CD4-positive, CD25-positive, alpha-beta regulatory T cell (primary cell): ENCODE measurements around the gene PTTG1IP. TPM values are rescaled to one million over a fixed set of nuclear protein-coding genes. Genes with fewer than 3 reads are reported as not detected.

Experiments
- ATAC-seq, 2 donors: fragments of 150-1000 bp; cut with Tn5 transposase; one replicate each; pipeline ENCODE4 v1.10.0; 2021; ENCODE audit warnings: low read depth in 2 of 2, moderate number of reproducible peaks in 2 of 2, moderate library complexity in 1 of 2
- DNase-seq, 3 donors: peaks; one replicate each; pipeline versions ENCODE4 v3.0.0 to v3.0.0-alpha.2; 2012 to 2022; ENCODE audit warnings: mixed read lengths in 1 of 3
- H3K27ac ChIP-seq: one replicate; pipeline ENCODE4 v1.7.0; 2013; ENCODE audit warnings: mild to moderate bottlenecking, low read length; ENCODE audit not compliant: insufficient read depth, poor library complexity, severe bottlenecking
- H3K27me3 ChIP-seq: one replicate; pipeline ENCODE4 v1.7.0; 2013; ENCODE audit warnings: low read length; ENCODE audit not compliant: control insufficient read depth, insufficient read depth
- H3K36me3 ChIP-seq: one replicate; pipeline ENCODE4 v1.7.0; 2013; ENCODE audit warnings: mild to moderate bottlenecking, low read length, moderate library complexity; ENCODE audit not compliant: control insufficient read depth, insufficient read depth
- H3K4me1 ChIP-seq: 2 replicates; pipeline ENCODE4 v1.7.0; 2013; ENCODE audit warnings: mild to moderate bottlenecking, low read length; ENCODE audit not compliant: insufficient read depth, control insufficient read depth, poor library complexity, severe bottlenecking
- H3K4me3 ChIP-seq: one replicate; pipeline ENCODE4 v1.7.0; 2013; ENCODE audit warnings: low read depth, mild to moderate bottlenecking, low read length, moderate library complexity
- H3K9me3 ChIP-seq, 2 experiments: 1 replicate in 1 of 2; 2 replicates in 1 of 2; pipeline ENCODE4 v1.7.0; 2013; ENCODE audit warnings: low read length in 2 of 2, mild to moderate bottlenecking in 1 of 2, moderate library complexity in 1 of 2; ENCODE audit not compliant: control insufficient read depth in 2 of 2
- H3K27ac Mint-ChIP-seq, 3 donors: one replicate each; pipeline ENCODE4 v1.8.0; 2020 to 2022; ENCODE audit warnings: mild to moderate bottlenecking in 3 of 3, mixed read lengths in 3 of 3, moderate library complexity in 2 of 3
- H3K27me3 Mint-ChIP-seq: one replicate; pipeline ENCODE4 v1.8.0; 2022; ENCODE audit warnings: mild to moderate bottlenecking, mixed read lengths
- H3K36me3 Mint-ChIP-seq: one replicate; pipeline ENCODE4 v1.8.0; 2020; ENCODE audit warnings: mixed read lengths
- H3K4me1 Mint-ChIP-seq, 4 donors: one replicate each; pipeline ENCODE4 v1.8.0; 2020 to 2022; ENCODE audit warnings: mixed read lengths in 4 of 4, mild to moderate bottlenecking in 1 of 4
- H3K4me3 Mint-ChIP-seq, 4 donors: one replicate each; pipeline ENCODE4 v1.8.0; 2020 to 2022; ENCODE audit warnings: mild to moderate bottlenecking in 4 of 4, mixed read lengths in 4 of 4, moderate library complexity in 3 of 4
- H3K9me3 Mint-ChIP-seq, 7 donors: one replicate each; pipeline ENCODE4 v1.8.0; 2020 to 2022; ENCODE audit warnings: mixed read lengths in 7 of 7, mild to moderate bottlenecking in 3 of 7, moderate library complexity in 2 of 7
- polyA plus RNA-seq, 4 donors: library from polyadenylated mRNA; unstranded; fragments of 300-500 nt; fragmentation: Illumina TruSeq; gene quantifications; one replicate each; pipeline ENCODE4 v1.2.3, GENCODE V29; 2021
- total RNA-seq: library from RNA; stranded (reverse); gene quantifications from one replicate; pipeline ENCODE4 v1.2.3, GENCODE V29; 2022

The PTTG1IP gene
- total and polyA plus RNA-seq, 5 donors from 2014 or later = 78.5 to 100 (median 95.6) TPM

DNA sequence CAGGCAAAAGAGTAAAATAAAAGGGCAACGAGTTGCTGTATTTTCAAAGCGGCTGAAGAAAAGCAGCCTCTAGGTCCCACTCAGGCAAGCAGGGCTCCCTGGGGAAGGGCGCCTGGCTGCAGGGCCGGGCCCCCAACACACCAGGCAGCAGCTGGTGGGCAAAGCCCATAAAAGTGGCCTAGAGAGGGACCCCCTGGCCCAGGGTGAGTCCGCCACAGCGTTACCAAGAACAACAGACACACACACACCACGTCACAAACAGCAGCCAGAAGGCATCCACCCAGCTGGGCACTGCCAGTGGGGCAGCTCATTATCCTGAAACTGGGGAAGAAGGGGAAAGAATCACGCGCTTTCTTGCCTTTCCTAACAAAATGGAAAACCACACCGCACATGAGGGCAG lies 60.3 kb downstream of the PTTG1IP start:
- ATAC-seq (no peak), DNase-seq (no peak)
- no peak overlapping the region for H3K27ac Mint-ChIP-seq
- Histone ChIP-seq H3K27me3 (no peaks in the 10 kb centered on the region), H3K4me1 (peaks cover 12% of the 10 kb centered on the region), H3K4me3 (no peak overlapping the region), H3K9me3 (no peaks in the 10 kb centered on the region), H3K36me3 (peaks cover 31% of the 10 kb centered on the region), H3K27ac (no peak overlapping the region)
- peaks cover 21% of the 10 kb centered on the region for H3K36me3 Mint-ChIP-seq
- no peaks in the 10 kb centered on the region for H3K27me3 Mint-ChIP-seq
- H3K4me1 Mint-ChIP-seq = peaks cover 0 to 33% (median 16%) of the 10 kb centered on the region in 4 donors
- peak overlapping the region in 2 of 4 donors; percentile 51 to 73 for H3K4me3 Mint-ChIP-seq
- peaks cover 0 to 2% (median 0%) of the 10 kb centered on the region in 7 donors for H3K9me3 Mint-ChIP-seq

DNA sequence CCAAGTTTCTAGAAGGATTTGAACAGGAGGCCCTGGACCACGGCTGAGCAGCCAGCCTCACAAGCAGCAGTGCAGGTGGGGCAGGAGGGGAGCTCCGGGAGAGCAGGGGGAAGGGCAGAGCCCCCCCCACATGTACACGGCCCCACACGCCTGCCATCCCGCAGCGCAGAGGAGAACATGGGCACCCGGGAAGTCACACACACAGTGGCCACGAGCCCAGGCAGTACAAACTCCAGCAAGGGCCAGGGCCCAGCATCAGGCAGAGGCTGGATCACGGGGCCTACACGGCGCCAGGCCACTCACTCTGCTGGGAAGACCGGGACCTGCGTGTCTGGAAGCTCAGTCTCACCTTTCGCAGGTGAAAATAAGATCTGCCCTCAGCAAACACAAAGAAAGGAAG lies 60.9 kb downstream of the PTTG1IP start:
- Mint-ChIP-seq H3K9me3 (peaks cover 0 to 2% (median 0%) of the 10 kb centered on the region in 7 donors), H3K36me3 (peaks cover 21% of the 10 kb centered on the region), H3K27me3 (no peaks in the 10 kb centered on the region), H3K4me1 (peaks cover 0 to 33% (median 16%) of the 10 kb centered on the region in 4 donors), H3K27ac (no peak overlapping the region), H3K4me3 (peak overlapping the region in 1 of 4 donors; percentile 73)
- Histone ChIP-seq H3K9me3 (no peaks in the 10 kb centered on the region), H3K27me3 (no peaks in the 10 kb centered on the region), H3K36me3 (peaks cover 32% of the 10 kb centered on the region), H3K4me1 (peaks cover 12% of the 10 kb centered on the region), H3K4me3 (no peak overlapping the region), H3K27ac (no peak overlapping the region)
- DNase-seq = no peak
- no peak for ATAC-seq

DNA sequence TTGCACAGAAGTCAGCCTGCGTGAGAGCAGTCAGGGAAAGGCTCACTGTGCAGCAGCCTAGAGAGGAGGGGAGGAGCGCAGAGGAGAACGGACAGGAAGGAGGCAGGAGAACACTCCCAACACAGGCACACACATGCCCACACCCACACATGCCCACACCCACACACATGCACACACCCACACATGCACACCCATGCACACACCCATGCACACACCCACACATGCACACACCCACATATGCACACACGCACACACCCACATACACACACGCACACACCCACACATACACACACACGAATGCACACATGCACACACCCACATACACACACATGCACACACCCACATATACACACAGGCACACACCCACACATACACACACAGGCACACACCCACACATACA lies 62.7 kb downstream of the PTTG1IP start:
- no peak for DNase-seq
- no peak overlapping the region for H3K4me3 ChIP-seq
- no peak overlapping the region for H3K4me3 Mint-ChIP-seq
- no peaks in the 10 kb centered on the region for H3K27me3 Mint-ChIP-seq
- H3K27ac ChIP-seq = no peak overlapping the region
- peaks cover 47% of the 10 kb centered on the region for H3K36me3 ChIP-seq
- H3K4me1 ChIP-seq = no peaks in the 10 kb centered on the region
- no peaks in the 10 kb centered on the region for H3K9me3 ChIP-seq
- H3K9me3 Mint-ChIP-seq = no peaks in the 10 kb centered on the region
- peaks cover 0 to 24% (median 11%) of the 10 kb centered on the region in 4 donors for H3K4me1 Mint-ChIP-seq
- peak overlapping the region in 1 of 3 donors; percentile 14 for H3K27ac Mint-ChIP-seq
- no peak for ATAC-seq
- no peaks in the 10 kb centered on the region for H3K27me3 ChIP-seq
- peaks cover 31% of the 10 kb centered on the region for H3K36me3 Mint-ChIP-seq

DNA sequence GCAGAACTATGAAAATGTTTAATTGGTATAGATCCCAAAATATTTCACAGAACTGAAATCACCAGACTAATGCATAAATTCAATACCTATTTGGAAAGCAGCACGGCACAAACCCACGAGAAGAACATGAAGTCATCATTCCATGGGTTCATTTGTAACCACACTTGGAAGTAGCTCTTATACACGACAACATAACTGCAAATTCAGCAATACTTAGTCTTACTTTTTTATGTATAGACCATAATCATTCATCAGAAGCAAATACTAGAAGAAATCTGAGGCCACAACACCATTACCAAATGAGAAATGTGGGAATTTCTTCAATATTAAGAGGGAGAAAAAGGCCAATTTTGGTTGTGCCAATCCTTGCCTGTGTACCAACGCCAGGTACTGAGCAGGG lies 67.6 kb downstream of the PTTG1IP start:
- no peaks in the 10 kb centered on the region for H3K27me3 ChIP-seq
- no peaks in the 10 kb centered on the region for H3K27me3 Mint-ChIP-seq
- no peak overlapping the region for H3K27ac Mint-ChIP-seq
- H3K4me1 Mint-ChIP-seq = peaks cover 4 to 30% (median 13%) of the 10 kb centered on the region in 4 donors
- H3K4me3 Mint-ChIP-seq = peak overlapping the region in 2 of 4 donors; percentile 4 to 93
- ATAC-seq (no peak), DNase-seq (no peak)
- no peaks in the 10 kb centered on the region for H3K9me3 Mint-ChIP-seq
- H3K4me3 ChIP-seq = no peak overlapping the region
- peaks cover 49% of the 10 kb centered on the region for H3K36me3 ChIP-seq
- H3K36me3 Mint-ChIP-seq = peaks cover 28% of the 10 kb centered on the region
- H3K9me3 ChIP-seq = no peaks in the 10 kb centered on the region
- peaks cover 15% of the 10 kb centered on the region for H3K4me1 ChIP-seq
- H3K27ac ChIP-seq = no peak overlapping the region

DNA sequence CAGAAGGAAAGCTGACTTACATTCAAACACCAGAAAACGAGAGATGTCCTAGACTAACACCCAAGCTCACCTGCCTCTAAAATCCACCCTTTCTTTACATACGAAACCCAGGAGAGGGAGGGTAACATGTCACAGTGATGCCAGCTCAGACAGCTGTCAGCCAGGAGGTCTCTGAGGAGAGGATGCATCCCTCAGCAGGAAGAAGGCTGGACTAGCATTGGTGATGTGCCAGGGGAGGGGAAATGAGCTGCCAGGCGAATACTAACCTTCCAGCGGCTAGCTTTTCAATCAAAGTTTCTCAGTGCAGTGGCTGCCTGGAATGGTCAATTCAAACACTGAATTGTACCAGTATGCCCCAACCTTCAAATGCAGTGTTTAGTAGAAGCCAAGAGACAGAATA lies 68.3 kb downstream of the PTTG1IP start:
- H3K9me3 Mint-ChIP-seq = no peaks in the 10 kb centered on the region
- H3K4me1 Mint-ChIP-seq = peaks cover 7 to 31% (median 18%) of the 10 kb centered on the region in 4 donors
- Histone ChIP-seq H3K27me3 (no peaks in the 10 kb centered on the region), H3K9me3 (no peaks in the 10 kb centered on the region), H3K36me3 (peaks cover 44% of the 10 kb centered on the region), H3K27ac (no peak overlapping the region), H3K4me3 (no peak overlapping the region), H3K4me1 (peaks cover 21% of the 10 kb centered on the region)
- no peak overlapping the region for H3K27ac Mint-ChIP-seq
- peaks cover 26% of the 10 kb centered on the region for H3K36me3 Mint-ChIP-seq
- no peak for DNase-seq
- peak overlapping the region in 1 of 4 donors; percentile 93 for H3K4me3 Mint-ChIP-seq
- no peaks in the 10 kb centered on the region for H3K27me3 Mint-ChIP-seq
- no peak for ATAC-seq

DNA sequence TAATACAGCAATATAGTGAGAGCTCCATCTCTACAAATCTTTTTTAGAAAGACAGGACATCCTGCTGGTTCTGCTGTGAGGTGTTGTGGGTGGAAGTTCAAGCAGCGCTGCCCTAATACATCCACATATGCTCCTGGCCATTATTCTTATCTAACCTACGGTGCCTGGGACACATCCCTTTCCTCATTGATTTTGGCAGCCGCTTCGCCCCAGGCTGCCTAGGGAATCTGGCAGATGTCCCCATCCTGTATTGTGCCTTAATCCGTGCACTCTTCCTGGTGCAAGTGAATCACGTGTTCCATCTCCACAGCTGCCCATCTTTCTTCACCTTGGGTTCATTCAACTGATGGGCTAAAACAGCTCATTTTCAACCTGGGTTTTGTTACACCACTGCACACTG lies 68.7 kb downstream of the PTTG1IP start:
- peaks cover 24% of the 10 kb centered on the region for H3K36me3 Mint-ChIP-seq
- DNase-seq (no peak), ATAC-seq (no peak)
- H3K9me3 ChIP-seq = no peaks in the 10 kb centered on the region
- H3K4me1 ChIP-seq = peaks cover 26% of the 10 kb centered on the region
- H3K27ac ChIP-seq = no peak overlapping the region
- H3K27me3 Mint-ChIP-seq = no peaks in the 10 kb centered on the region
- peaks cover 41% of the 10 kb centered on the region for H3K36me3 ChIP-seq
- peaks cover 7 to 33% (median 21%) of the 10 kb centered on the region in 4 donors for H3K4me1 Mint-ChIP-seq
- H3K27ac Mint-ChIP-seq = no peak overlapping the region
- H3K4me3 ChIP-seq = no peak overlapping the region
- H3K9me3 Mint-ChIP-seq = no peaks in the 10 kb centered on the region
- H3K4me3 Mint-ChIP-seq = peak overlapping the region in 2 of 4 donors; percentile 27 to 93
- H3K27me3 ChIP-seq = no peaks in the 10 kb centered on the region

DNA sequence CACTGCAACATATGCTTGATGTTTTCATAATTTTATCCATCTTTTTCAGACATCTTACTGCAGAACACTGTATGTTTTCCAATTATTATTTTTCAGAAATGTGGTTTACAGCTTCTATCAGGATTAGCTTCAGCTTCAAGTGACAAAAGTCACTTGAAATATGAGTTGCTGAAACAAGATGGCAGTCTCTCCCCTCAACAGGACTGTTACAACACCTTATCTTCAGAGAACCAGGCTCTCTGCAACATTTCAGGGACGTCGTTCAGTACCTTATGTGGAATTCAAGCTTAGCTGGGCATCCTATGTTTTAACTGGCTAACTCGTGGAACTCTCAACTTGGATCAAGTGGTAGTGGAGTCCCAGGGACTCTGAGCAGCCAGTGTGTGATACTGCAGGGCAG lies 69.8 kb downstream of the PTTG1IP start:
- Histone ChIP-seq H3K9me3 (no peaks in the 10 kb centered on the region), H3K36me3 (peaks cover 32% of the 10 kb centered on the region), H3K4me3 (no peak overlapping the region), H3K4me1 (peaks cover 30% of the 10 kb centered on the region), H3K27me3 (no peaks in the 10 kb centered on the region), H3K27ac (no peak overlapping the region)
- peaks cover 20% of the 10 kb centered on the region for H3K36me3 Mint-ChIP-seq
- no peaks in the 10 kb centered on the region for H3K27me3 Mint-ChIP-seq
- no peak overlapping the region for H3K27ac Mint-ChIP-seq
- H3K9me3 Mint-ChIP-seq = no peaks in the 10 kb centered on the region
- ATAC-seq (no peak), DNase-seq (no peak)
- peaks cover 9 to 39% (median 31%) of the 10 kb centered on the region in 4 donors for H3K4me1 Mint-ChIP-seq
- H3K4me3 Mint-ChIP-seq = peak overlapping the region; percentile 88 to 93 (median 92)

DNA sequence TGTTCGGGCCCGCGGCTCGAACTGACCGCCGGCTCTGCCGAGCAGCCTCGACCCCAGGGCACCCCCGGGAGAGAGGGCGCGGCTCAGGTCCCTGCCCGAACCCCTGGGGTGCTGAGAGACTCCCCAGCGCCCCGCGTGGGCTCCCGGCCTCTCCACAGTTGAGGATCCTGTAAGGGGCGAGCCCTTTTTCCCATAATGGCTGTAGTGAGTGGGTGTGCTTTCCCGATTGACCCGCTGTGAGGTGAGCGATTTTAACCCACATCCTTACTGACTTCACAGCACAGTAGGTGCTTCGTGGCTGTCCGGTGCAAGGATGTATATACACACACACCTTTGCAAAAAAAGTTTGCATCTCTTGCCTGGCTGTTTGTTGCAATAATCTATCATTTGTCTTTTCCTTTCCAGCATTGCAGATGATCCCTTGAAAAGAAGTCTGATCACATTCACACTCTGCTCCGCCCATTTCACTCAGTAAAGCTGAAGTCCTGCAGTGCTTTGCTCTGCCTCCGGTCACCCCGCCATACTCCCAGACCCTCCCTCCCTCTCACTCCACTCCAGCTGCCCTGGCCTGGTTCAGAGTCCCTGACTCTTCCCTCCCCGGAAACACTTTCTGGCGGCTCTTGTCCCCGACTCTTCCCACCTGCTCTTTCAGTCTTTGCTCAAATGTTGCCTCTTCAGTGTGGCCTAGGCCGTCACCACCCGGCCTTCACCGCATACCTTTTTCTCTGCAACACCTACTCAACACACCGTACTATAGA lies 70.9 kb downstream of the PTTG1IP start:
- ATAC-seq = no peak
- H3K27ac ChIP-seq = peak overlapping the region; percentile 74
- peak overlapping the region; percentile 63 to 88 (median 87) for H3K27ac Mint-ChIP-seq
- H3K4me3 ChIP-seq = peak overlapping the region; percentile 55
- peaks cover 20% of the 10 kb centered on the region for H3K36me3 Mint-ChIP-seq
- peak overlapping the region; percentile 88 to 93 (median 92) for H3K4me3 Mint-ChIP-seq
- H3K4me1 Mint-ChIP-seq = peaks cover 11 to 48% (median 37%) of the 10 kb centered on the region in 4 donors
- no peaks in the 10 kb centered on the region for H3K9me3 Mint-ChIP-seq
- no peaks in the 10 kb centered on the region for H3K27me3 Mint-ChIP-seq
- H3K27me3 ChIP-seq = no peaks in the 10 kb centered on the region
- H3K9me3 ChIP-seq = no peaks in the 10 kb centered on the region
- no peak for DNase-seq
- H3K4me1 ChIP-seq = peaks cover 30% of the 10 kb centered on the region
- H3K36me3 ChIP-seq = peaks cover 32% of the 10 kb centered on the region
